ENCODE data around the gene ATOH8.

ATOH8 gene

GRCh38 chr2:85753525-85754312 lies at the start of gene ATOH8:
Gene ATOH8, plus strand, starts transcription at chr2:85753991. Its CDS starts 199 bp downstream, at chr2:85754190.
- peak; percentile 87 for DNase-seq (ENCODE audit: low spot score)

GRCh38 chr2:85704038-85704437 lies 49.8 kb upstream of the ATOH8 start:
- DNase-seq (ENCODE audit: low spot score) = no peak

GRCh38 chr2:85704800-85705679 lies 48.8 kb upstream of the ATOH8 start:
- no peak for DNase-seq (ENCODE audit: low spot score)

- DNase-seq (ENCODE audit: low spot score) = no peak
Measured at GRCh38 chr2:85705680-85706039, 48.1 kb upstream of the ATOH8 start.

- no peak for DNase-seq (ENCODE audit: low spot score)
Measured at GRCh38 chr2:85706063-85706462, 47.7 kb upstream of the ATOH8 start.

GRCh38 chr2:85706599-85707296 lies 47.0 kb upstream of the ATOH8 start:
- DNase-seq (ENCODE audit: low spot score) = no peak

- no peak for DNase-seq (ENCODE audit: low spot score)
Measured at GRCh38 chr2:85707304-85707703, 46.5 kb upstream of the ATOH8 start.

- no peak for DNase-seq (ENCODE audit: low spot score)
Measured at GRCh38 chr2:85708641-85709040, 45.1 kb upstream of the ATOH8 start.

- DNase-seq (ENCODE audit: low spot score) = no peak
Measured at GRCh38 chr2:85709401-85709811, 44.4 kb upstream of the ATOH8 start.

GRCh38 chr2:85710687-85711577 lies 42.9 kb upstream of the ATOH8 start:
- DNase-seq (ENCODE audit: low spot score) = no peak

- DNase-seq (ENCODE audit: low spot score) = no peak
Measured at GRCh38 chr2:85711578-85712060, 42.2 kb upstream of the ATOH8 start.

GRCh38 chr2:85712336-85712735 lies 41.5 kb upstream of the ATOH8 start:
- no peak for DNase-seq (ENCODE audit: low spot score)

- DNase-seq (ENCODE audit: low spot score) = no peak
Measured at GRCh38 chr2:85712849-85713612, 40.8 kb upstream of the ATOH8 start.

- no peak for DNase-seq (ENCODE audit: low spot score)
Measured at GRCh38 chr2:85713836-85714235, 40.0 kb upstream of the ATOH8 start.

GRCh38 chr2:85714421-85714820 lies 39.4 kb upstream of the ATOH8 start:
- DNase-seq (ENCODE audit: low spot score) = peak; percentile 25

- DNase-seq (ENCODE audit: low spot score) = no peak
Measured at GRCh38 chr2:85714841-85715240, 39.0 kb upstream of the ATOH8 start.

- peak; percentile 59 for DNase-seq (ENCODE audit: low spot score)
Measured at GRCh38 chr2:85716346-85716914, 37.4 kb upstream of the ATOH8 start.

- DNase-seq (ENCODE audit: low spot score) = peak; percentile 12
Measured at GRCh38 chr2:85717308-85718008, 36.3 kb upstream of the ATOH8 start.

GRCh38 chr2:85718009-85718391 lies 35.8 kb upstream of the ATOH8 start:
- no peak for DNase-seq (ENCODE audit: low spot score)

All from left forelimb (tissue), 1 donor.